HCT116 (cell line): ENCODE measurements around the gene HS6ST3.

Source experiments
- CBX3 ChIP-seq: IDR thresholded peaks from 2 replicates; pipeline ENCODE4 v1.6.1; 2012; ENCODE audit warnings: low read depth
- CTCF ChIP-seq, 3 experiments: fragments of 200-600 bp in 1 of 3; sonication (generic) in 1 of 3; IDR thresholded peaks in 2 of 3; conservative IDR thresholded peaks in 1 of 3; 2 replicates each; pipeline ENCODE4 v1.5.1; 2012 to 2017; ENCODE audit warnings: low read depth in 2 of 3, low read length in 2 of 3, antibody characterized with exemption in 1 of 3, borderline replicate concordance in 1 of 3, control low read depth in 1 of 3, mild to moderate bottlenecking in 1 of 3, mixed read lengths in 1 of 3, mixed run types in 1 of 3, moderate library complexity in 1 of 3; ENCODE audit not compliant: insufficient read depth in 1 of 3
- EZH2 ChIP-seq: fragments of 200-600 bp; sonication (generic); IDR thresholded peaks from 2 replicates; pipeline ENCODE4 v1.6.1; 2017; ENCODE audit warnings: antibody characterized with exemption, mixed run types
- EZH2phosphoT487 ChIP-seq: fragments of 200-600 bp; IDR thresholded peaks from 2 replicates; pipeline ENCODE4 v1.6.1; 2018; ENCODE audit warnings: antibody characterized with exemption, borderline replicate concordance
- FOSL1 ChIP-seq: IDR thresholded peaks from 2 replicates; pipeline ENCODE4 v1.6.1; 2012; ENCODE audit warnings: low read depth
- JUND ChIP-seq: IDR thresholded peaks from 2 replicates; pipeline ENCODE4 v1.6.1; 2012
- POLR2A ChIP-seq: IDR thresholded peaks from 2 replicates; pipeline ENCODE4 v1.7.0; 2011; ENCODE audit warnings: borderline replicate concordance; ENCODE audit not compliant: insufficient read depth, insufficient read length; ENCODE audit errors: extremely low read depth
- POLR2AphosphoS5 ChIP-seq: IDR thresholded peaks from 2 replicates; pipeline ENCODE4 v1.6.1; 2011; ENCODE audit warnings: mild to moderate bottlenecking, low read depth, low read length, moderate library complexity

- no peak for TF ChIP-seq CBX3
- no peak for TF ChIP-seq EZH2phosphoT487
- TF ChIP-seq FOSL1, result no peak
- peak in 1 of 3 experiments; percentile 3; a peak in 1 of 6 replicates for TF ChIP-seq CTCF (IDR thresholded peaks at IDR 0.05 in 2 of 3, conservative IDR thresholded peaks at IDR 0.05 in 1 of 3; ENCODE audit: borderline replicate concordance in 1 of 3, insufficient read depth in 1 of 3, low read depth in 2 of 3, low read length in 2 of 3)
- no peak for TF ChIP-seq EZH2
- TF ChIP-seq JUND, result no peak
- no peak for TF ChIP-seq POLR2AphosphoS5
- no peak for TF ChIP-seq POLR2A
These were observed 126.6 kb downstream of the HS6ST3 start for GRCh38 chr13:96216543-96216942.
